Suprapubic skin (tissue), 4 donors: ENCODE data around the gene C1QTNF8.

Experiments
- POLR2A ChIP-seq, 2 donors: fragments of 450-650 bp; IDR thresholded peaks; one replicate each; pipeline ENCODE4 v1.6.1; 2017; ENCODE audit warnings: antibody characterized with exemption in 2 of 2, mild to moderate bottlenecking in 2 of 2, moderate library complexity in 2 of 2
- POLR2AphosphoS5 ChIP-seq, 3 donors: sonication (generic); formaldehyde crosslinking; IDR thresholded peaks; one replicate each; pipeline ENCODE4 v1.6.1; 2017; ENCODE audit warnings: antibody characterized with exemption in 3 of 3
- TF ChIP-seq, protein P1 (sequence below), 2 donors: fragments of 200-600 bp in 1 of 2; fragments of 450-650 bp in 1 of 2; sonication (generic) in 1 of 2; IDR thresholded peaks; one replicate each; pipeline ENCODE4 v1.5.1; 2016 to 2019; ENCODE audit warnings: antibody characterized with exemption in 2 of 2, mild to moderate bottlenecking in 1 of 2, moderate library complexity in 1 of 2

DNA sequence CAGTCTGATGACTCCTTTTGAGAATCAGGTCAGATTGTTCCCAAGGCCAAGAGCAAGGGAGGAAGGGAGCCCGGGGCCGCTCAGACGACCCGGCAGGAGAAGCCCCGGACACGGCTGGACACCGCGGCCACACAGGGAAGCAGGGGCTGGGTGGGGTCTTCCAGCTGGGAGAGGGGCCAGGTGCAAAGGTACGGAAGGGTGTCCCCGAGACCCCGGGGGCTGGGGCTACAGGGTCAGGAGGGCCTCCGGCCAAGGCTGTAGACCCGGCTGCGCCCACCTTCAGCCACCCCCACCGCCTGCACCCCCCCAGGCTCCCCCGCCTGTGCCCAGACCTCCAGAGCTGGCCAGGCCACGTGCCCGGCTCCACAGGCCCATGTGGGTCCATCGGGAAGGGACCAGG lies 21.9 kb upstream of the C1QTNF8 start:
- TF ChIP-seq POLR2A (IDR thresholded peaks at IDR 0.05) = no peak
- TF ChIP-seq, protein P1, sequence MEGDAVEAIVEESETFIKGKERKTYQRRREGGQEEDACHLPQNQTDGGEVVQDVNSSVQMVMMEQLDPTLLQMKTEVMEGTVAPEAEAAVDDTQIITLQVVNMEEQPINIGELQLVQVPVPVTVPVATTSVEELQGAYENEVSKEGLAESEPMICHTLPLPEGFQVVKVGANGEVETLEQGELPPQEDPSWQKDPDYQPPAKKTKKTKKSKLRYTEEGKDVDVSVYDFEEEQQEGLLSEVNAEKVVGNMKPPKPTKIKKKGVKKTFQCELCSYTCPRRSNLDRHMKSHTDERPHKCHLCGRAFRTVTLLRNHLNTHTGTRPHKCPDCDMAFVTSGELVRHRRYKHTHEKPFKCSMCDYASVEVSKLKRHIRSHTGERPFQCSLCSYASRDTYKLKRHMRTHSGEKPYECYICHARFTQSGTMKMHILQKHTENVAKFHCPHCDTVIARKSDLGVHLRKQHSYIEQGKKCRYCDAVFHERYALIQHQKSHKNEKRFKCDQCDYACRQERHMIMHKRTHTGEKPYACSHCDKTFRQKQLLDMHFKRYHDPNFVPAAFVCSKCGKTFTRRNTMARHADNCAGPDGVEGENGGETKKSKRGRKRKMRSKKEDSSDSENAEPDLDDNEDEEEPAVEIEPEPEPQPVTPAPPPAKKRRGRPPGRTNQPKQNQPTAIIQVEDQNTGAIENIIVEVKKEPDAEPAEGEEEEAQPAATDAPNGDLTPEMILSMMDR (IDR thresholded peaks at IDR 0.05) = no peak
- no peak for TF ChIP-seq POLR2AphosphoS5 (IDR thresholded peaks at IDR 0.05)
